ENCODE results near the gene ACKR1. TPM values are rescaled to one million over a fixed set of nuclear protein-coding genes. Genes with fewer than 3 reads are reported as not detected.

ACKR1 gene
- total RNA-seq, 1 donor from 2014 or later, result 8.4 TPM

DNA sequence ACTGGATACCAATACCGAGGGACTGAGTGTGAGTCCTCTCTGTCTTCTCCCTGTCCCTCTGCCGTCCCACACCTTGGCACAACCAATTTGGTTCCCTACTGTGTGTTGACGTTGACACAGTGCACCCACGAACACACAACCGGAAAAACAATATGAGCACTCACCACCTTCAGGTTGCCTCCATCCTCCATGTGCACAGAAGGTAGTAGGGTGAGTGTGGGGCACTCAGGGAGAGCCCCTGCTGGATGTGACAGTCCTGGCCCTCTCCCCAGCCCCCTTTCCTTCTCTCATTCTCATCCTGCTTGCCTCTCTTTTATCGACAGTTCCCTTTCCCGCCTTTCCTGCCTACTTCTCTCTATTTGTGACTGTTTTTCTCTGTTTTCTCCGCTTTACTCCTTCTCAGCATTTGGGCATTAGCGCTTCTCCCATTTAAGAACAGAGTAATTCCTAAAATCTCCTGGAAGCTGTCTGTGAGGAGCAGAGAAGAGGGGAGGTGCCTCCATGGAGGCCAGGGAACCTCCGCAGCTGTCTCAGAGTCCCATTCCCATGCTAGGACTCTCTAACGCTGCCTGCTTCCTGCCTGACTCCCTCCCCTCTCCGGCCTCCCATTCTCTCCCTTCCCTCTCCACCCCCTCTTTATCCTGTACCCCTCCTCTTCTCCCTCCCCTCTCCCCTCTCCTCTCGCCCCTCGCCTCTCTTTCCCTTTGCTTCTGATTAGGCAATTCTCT, 16.9 kb upstream of the ACKR1 start:
- no peak for DNase-seq (ENCODE audit: low spot score)

DNA sequence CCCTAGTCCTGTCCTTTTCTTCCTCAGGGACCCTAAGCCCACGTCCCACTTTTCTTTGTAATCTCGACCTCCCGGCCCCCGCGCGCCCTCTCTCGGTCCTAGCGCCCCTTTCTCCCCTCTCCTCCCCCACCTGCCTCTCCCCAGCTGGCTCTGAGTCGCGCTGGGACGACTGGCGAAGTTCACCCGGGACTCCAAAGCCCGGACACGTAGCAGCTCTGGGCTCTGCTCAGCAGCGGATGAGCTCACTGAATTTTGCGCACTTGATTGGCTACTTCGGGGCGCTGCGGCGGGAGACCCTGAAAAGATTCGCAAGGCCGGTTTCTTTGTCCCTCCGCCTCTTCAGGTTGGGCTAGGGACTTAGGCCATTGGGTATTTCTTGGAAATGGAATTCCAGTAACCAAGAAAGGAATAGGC, 16.3 kb upstream of the ACKR1 start:
- DNase-seq (ENCODE audit: low spot score), result peak; percentile 86

DNA sequence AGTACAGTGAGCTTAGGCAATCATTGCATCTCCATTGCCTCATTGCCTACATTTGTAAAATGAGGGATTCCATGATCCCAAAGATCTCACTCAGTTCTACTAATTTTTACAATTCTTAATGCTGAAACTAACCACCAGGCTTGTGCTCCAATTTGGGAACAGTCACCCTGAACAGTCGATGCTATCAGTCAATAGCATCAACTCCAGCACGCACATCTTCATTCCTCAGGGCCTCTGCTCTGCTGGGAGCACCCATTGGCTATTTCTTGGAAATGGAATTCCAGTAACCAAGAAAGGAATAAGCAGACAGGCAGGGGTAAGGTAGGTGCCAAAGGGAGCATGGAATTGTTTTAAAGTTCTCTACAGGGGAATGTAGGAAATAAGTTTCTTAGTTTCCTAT, 14.2 kb upstream of the ACKR1 start:
- DNase-seq (ENCODE audit: low spot score), result no peak

DNA sequence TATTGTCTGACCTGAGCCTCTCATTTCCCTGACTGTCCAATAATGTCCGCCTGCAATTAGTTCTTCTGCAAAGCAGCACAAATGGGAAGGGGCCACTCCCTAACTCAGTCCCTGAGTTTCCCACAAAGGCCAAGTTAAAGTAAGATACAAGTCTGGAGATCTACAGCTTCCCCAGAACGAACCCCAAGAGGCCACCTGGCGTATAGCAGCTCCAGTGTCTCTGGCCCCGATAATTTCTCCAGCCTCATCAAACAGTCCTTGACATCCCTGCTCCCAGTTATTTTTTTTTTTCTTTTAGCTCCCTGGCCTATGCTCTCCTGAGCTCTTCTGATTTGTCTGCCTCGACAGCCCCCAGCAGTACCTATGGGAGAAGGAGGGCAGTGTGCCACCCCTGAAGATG, 8.1 kb upstream of the ACKR1 start:
- no peak for DNase-seq (ENCODE audit: low spot score)

DNA sequence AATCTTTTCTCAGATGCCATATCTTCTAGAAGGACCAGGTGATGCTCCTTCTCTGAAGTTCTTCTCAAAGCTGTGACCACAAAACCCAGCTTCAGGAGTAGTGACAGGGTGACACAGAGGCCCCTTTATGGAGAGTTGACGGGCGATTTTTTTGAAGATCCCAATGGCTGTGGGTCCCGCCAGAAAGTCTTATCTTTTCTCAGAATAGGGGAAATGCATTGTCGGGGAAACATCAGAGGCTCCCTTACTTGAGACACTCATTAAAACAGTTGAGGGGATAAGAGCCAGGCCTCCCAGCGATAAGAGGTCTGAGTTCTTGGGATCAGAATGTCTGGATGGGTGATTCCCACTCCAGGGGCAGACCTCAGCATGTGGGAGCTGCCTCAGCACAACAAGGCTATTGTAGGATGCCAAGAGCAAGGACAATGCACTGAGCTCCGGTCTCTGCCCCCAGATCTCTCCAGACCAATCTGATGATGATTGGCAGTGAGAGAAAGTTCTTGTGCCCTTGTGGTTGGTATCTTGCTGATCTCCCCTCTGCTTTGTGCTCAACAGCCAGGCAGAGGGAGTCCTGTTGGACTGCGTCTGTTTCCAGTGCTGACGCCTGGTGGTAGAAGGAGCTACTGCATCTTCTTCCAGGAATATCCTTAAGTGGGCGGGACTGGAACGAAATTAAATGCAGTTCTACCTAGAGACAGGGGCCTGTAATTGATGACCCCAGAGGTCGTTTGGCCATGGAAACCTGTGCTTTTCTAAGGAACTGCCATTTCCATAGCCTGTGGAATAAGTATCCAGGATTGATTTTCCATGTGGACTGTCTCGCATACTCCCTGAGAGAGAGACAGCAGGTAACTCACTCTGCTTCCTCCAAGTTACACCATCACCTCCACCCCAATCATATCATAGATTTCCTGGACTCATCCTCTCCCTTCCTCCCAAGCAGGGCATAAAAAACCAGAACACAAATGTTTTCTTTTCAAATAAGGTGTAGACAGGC, 6.8 kb upstream of the ACKR1 start:
- DNase-seq (ENCODE audit: low spot score), result peak; percentile 88

DNA sequence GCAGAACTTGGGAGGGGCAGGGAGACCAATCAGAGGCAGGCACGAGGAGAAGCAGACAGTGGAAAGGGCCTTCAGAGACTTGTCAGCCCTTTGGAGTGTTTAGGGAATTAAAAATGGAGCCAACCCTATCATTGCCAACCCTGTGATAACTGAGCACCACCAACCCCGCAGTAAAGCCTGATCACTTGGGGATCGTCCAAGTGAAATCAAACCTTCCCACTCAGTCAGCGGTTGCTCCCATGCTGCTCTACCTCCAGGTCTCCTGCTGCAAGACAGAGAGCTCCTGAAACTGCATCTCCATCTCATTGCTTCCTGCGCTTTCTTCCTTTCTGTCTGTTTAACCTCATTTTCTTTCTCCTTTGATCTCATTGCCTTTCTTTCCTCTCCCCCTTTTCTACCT, 4.8 kb upstream of the ACKR1 start:
- DNase-seq (ENCODE audit: low spot score), result no peak

DNA sequence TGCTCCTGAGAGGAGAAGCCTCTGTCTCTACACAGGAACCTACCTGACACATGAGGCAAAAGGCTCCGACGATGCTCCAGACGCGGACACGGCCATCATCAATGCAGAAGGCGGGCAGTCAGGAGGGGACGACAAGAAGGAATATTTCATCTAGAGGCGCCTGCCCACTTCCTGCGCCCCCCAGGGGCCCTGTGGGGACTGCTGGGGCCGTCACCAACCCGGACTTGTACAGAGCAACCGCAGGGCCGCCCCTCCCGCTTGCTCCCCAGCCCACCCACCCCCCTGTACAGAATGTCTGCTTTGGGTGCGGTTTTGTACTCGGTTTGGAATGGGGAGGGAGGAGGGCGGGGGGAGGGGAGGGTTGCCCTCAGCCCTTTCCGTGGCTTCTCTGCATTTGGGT, 3.9 kb upstream of the ACKR1 start:
- no peak for DNase-seq (ENCODE audit: low spot score)

DNA sequence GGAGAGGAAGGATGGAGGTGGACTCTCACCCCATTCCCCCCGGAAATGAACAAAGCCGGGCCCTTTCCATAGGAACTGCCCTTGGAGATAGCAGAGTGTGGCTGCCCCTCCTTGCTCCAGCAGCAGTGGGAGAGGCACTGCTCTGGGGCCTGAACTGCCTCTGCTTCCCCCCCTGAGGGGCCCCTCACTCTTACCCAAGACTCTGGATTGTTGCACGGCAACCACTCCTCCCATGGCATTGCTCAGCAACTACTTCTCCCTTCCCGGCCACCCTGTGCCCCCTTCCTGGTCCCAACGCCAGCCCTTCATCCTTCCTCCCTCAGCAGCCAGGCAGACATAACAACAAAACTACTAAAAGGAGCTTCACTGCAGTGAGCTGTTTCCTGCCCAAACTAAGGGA, 3.0 kb upstream of the ACKR1 start:
- peak; percentile 80 for DNase-seq (ENCODE audit: low spot score)

DNA sequence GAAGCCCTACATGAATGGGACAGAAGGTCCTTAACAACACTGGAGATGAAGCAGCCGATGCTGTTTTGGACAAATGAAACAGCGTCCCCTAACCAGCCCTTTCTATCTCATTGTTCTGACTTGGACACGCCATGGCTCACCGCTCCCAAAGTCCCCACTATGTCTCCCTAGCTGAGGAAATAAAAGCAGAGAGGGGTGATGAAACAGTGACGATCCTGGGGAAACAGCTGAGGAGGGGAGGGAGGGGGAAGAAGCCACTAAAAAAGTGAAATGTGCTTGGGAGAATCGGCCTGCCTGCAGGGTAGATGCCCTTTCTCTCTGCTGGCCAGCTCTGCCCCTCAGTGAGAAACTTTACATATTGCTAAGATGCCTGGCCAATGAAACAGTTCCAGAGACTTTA, 1.1 kb upstream of the ACKR1 start:
- no peak for DNase-seq (ENCODE audit: low spot score)

DNA sequence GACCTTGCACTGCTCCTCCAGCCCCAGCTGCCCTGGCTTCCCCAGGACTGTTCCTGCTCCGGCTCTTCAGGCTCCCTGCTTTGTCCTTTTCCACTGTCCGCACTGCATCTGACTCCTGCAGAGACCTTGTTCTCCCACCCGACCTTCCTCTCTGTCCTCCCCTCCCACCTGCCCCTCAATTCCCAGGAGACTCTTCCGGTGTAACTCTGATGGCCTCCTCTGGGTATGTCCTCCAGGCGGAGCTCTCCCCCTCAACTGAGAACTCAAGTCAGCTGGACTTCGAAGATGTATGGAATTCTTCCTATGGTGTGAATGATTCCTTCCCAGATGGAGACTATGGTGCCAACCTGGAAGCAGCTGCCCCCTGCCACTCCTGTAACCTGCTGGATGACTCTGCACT, 550 bp downstream of the ACKR1 start:
- DNase-seq (ENCODE audit: low spot score), result no peak

DNA sequence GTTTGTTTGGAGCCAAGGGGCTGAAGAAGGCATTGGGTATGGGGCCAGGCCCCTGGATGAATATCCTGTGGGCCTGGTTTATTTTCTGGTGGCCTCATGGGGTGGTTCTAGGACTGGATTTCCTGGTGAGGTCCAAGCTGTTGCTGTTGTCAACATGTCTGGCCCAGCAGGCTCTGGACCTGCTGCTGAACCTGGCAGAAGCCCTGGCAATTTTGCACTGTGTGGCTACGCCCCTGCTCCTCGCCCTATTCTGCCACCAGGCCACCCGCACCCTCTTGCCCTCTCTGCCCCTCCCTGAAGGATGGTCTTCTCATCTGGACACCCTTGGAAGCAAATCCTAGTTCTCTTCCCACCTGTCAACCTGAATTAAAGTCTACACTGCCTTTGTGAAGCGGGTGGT, 1.4 kb downstream of the ACKR1 start:
- no peak for DNase-seq (ENCODE audit: low spot score)

DNA sequence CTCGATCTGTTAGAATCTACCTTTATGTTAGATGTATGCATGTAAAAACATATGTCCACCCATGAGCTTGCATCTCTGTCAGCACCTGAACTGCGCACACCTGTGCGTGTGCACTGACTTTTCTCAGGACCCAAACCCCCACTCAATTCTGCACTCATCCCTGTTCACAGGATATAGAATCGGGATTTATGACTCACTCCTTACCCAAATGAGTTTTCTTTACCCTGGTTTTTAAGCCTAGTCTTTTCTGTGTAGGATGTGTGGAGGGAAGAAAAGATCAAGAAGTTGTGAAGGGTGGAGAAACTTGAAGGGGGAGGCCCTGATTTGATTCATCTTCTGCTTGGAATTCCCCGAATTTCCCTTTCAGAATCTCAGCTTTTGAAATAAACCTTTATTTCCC, 2.4 kb downstream of the ACKR1 start:
- no peak for DNase-seq (ENCODE audit: low spot score)

DNA sequence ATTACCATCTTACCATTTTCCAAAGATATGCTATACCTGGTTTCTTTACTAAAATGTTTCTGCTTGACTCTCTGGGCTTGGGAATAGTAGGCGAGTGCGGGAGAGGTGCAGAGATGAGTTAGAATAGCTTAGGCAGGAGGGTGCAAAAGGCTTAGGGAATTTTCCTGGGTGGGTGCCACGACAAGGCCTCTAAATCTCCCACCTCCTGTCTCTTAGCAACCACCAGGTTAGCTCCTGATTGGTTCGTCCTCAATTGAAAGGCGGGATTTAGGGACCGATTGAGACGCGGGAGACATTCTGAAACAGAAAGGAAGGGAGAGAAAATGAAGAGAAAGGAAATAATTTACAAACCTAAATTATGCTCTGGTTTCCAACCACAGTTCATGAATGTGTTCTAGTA, 3.1 kb downstream of the ACKR1 start:
- DNase-seq (ENCODE audit: low spot score), result no peak

DNA sequence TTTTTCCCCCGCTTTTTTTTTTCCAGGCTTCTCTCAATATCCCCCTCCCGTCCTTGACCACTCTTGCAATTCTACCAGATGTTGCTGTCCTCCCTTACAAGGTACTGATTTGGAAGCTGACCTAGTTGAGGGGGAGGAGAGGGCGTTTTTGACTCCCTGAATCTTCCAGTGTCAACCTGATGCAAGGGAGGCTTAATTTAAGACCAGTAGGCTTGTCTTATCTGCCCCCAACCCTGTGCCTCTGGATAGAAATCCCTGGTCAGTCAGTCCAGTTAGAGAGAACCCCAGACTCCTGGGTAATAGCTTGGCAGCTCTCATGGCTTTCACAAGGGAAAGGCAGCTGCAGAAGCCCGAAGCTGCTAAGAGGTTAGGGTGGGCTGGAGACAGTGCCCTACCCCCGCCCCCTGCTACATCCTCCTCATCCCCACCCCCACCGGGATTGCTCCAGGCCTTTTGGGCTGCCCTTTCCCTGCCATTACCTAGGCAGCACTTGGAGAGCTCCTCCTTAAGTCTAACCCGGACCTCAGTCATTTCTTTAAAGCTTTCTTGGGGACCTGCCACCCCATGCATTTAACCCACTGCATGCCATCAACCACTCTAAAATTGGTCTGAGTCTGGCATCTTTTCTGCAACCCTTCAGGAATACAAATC, 3.6 kb downstream of the ACKR1 start:
- peak; percentile 92 for DNase-seq (ENCODE audit: low spot score)

DNA sequence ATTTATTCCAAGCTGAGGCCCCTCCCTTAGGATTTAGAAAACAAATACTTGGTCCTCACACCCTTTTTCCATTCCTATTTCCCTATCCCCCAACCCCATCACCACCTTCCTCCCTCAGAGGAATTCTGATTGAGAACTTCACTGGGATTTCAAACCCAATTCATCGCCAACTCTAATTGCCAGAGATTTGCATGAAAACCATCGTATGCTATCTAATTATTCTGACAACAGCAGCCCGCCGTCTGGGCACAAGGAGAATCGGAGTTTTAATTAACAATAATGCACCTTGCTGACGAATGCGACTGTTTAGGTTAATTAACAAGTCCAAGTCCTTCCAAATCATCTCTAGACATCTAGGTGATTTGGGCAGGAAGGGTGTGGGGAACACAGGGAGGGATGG, 4.4 kb downstream of the ACKR1 start:
- DNase-seq (ENCODE audit: low spot score), result no peak

DNA sequence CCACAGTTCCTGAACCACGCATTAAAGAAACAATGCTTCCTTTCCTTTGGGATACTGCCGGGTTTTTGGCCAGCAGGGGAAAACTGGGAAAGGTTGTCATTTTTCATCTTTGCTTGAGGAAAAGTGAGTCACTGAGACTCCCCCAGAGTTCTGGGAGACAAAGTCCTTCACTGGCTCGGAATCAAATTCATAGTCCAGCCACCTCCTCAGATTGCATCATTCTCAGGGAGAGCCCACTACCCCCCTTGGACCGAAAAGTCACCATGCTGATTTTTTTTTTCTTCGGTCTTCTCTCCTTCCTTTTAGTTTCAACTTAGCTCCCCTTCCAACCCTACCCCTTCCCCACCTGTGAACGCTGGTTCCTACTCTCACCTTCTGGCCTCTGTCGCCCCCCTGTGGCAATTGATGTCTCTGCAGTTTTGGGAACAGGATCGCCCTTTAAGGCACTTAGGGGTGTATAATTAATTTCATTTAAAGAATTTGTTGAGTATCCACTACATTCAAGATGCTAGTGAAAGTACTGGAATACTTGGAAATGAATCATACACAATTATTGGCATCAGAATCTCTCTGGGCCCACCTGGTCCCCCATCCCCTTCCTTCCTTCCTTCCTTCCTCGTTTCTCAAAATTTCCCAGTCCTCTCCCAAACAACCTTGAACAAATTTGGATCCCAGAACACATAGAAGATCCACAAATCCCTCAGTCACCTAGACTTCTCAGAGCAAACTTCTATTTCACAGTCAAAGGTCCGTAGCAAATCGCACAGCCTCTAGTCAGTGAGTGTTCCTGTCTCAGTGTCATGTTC, 6.9 kb downstream of the ACKR1 start:
- DNase-seq (ENCODE audit: low spot score), result peak; percentile 48

DNA sequence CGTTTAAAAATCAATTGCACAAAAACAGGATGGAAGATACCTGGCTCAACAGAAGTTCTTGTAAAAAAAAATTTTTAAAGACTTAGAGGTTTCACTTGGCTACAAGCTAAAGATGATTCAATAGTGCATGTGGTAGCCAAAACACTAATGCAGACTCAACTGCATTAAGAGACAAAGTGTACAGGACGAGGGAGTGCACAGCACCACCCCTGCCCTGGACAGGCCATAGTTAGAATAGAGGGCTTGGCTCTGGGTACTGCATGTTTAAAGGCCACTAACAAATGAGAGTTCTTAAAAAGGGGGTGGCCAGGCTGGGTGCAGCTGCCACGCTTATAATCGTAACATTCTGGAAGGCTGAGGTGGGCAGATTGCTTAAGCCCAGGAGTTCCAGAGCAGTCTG, 7.9 kb downstream of the ACKR1 start:
- DNase-seq (ENCODE audit: low spot score), result no peak

DNA sequence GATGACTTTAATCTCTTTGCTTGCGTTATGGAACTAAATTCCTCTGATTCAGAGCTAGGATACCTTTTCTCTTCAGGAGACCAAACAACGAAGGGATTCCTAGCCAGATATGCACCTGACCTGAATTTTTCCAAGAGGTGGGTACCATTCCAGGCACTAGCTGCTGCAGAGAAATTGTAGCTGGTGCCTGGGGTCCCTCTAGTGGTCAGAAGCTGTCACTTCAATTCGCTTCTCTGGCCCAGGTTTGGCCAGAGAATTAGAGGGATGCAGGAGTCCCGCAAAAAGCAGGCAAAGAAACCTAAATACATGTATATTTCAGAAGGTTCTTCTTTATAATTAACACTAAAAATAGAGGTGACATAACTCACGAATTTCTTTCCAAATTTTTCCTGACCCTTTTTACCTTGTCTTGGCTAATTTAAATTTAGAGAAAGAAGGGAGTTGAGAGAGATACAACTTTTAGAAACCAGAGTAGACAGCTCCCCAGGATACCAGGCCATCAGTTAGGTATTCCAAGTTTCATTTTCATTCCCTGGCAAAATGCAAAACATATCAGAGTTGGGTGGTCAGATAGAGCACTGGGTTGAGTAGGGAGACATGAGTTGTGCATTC, 9.6 kb downstream of the ACKR1 start:
- no peak for DNase-seq (ENCODE audit: low spot score)

DNA sequence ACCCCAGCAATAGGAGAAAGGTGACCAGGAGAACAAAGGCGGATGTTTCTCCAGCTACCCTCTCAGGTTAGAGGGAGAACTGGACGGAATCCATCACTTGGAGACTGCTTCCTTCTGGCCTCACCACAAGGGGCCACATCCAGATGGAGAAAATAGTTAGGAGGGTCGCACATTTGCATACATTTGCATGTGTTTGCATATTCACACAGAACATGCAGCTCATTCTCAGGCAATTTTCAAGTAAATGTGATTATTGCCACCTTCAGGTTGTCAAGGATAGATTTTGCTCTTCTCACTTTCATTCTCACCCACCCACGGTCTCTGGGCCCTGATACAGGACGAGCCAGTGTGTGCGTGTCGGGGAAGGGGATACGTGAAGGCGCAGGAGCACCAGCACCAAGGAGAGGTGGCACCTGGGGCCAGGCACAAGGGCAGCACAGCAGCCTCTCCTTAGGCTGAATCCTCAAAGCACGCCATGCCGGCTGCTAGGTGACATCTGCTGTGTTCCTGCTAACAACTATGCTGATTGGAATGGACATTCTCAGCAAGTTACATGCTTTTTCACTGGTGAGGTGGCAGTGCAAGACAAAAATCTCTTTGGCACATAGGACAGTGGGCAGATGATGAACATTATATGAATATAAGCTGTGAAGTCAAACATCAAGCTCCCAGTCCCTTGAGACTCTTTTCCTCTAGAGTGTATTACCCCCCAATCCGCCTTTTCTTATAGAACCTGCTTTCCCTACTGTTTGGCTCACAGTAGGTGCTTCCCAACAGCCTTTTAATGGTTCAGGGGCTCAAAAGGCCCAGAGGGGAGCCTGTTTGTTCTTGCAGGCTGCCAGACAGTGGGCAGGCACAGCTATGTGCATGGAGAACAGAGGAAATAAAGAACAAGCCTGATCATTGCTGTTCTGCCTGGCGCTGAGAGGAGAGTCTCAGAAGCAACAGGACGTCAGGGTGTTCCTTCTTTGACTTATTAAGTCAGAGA, 14.3 kb downstream of the ACKR1 start:
- no peak for DNase-seq (ENCODE audit: low spot score)

Measured in umbilical cord (tissue), 2 donors.